T-cell (primary cell): ENCODE data around the gene ZNF202. TPM values are rescaled to one million over a fixed set of nuclear protein-coding genes. Genes with fewer than 3 reads are reported as not detected.
"Not testable (repeated sequence)": the region's sequence is repeated elsewhere in the genome, so short reads cannot be mapped to it uniquely, and the experiment has no call there.

Experiments
- ATAC-seq, 4 experiments: fragments of 200-7000 bp in 3 of 4; fragments of 150-1000 bp in 1 of 4; cut with Tn5 transposase; replicated peaks in 1 of 4; 1 replicate in 3 of 4; 2 replicates in 1 of 4; pipeline ENCODE4 v1.10.0; 2021; ENCODE audit warnings: moderate library complexity in 3 of 4, mild to moderate bottlenecking in 2 of 4, moderate number of reproducible peaks in 1 of 4
- CTCF ChIA-PET, 2 donors: fragments of 300-600 bp; sonication (Branson Sonifier 250); formaldehyde crosslinking; loops; one replicate each; lab custom pipeline; 2022; ENCODE audit warnings: antibody characterized with exemption in 2 of 2; lab: Charles Lee
- POLR2A ChIA-PET, 2 donors: fragments of 300-600 bp; sonication (Branson Sonifier 250); formaldehyde crosslinking; loops; one replicate each; lab custom pipeline; 2022; ENCODE audit warnings: antibody characterized with exemption in 2 of 2; lab: Charles Lee
- DNase-seq, 35 experiments: peaks; one replicate each; pipeline versions ENCODE4 v3.0.0 to v3.0.0-alpha.2; 2013 to 2023
- H3K27ac ChIP-seq: one replicate; pipeline ENCODE4 v1.5.1; 2013; ENCODE audit warnings: low read length
- H3K27me3 ChIP-seq, 2 experiments: replicated peaks in 1 of 2; 1 replicate in 1 of 2; 2 replicates in 1 of 2; pipeline versions ENCODE4 v1.6.1 to v1.7.0; 2013; ENCODE audit warnings: low read length in 1 of 2, mixed read lengths in 1 of 2; ENCODE audit not compliant: control insufficient read depth in 2 of 2, insufficient read depth in 2 of 2; ENCODE audit errors: extremely low read depth in 1 of 2
- H3K36me3 ChIP-seq, 2 donors: 1 replicate in 1 of 2; 2 replicates in 1 of 2; pipeline versions ENCODE4 v1.6.1 to v1.7.0; 2013; ENCODE audit warnings: low read length in 1 of 2; ENCODE audit not compliant: control insufficient read depth in 2 of 2, insufficient read depth in 1 of 2; ENCODE audit errors: extremely low read depth in 1 of 2
- H3K4me1 ChIP-seq, 2 experiments: 1 replicate in 1 of 2; 2 replicates in 1 of 2; pipeline versions ENCODE4 v1.6.1 to v1.7.0; 2013; ENCODE audit warnings: low read length in 2 of 2, mixed read lengths in 1 of 2; ENCODE audit not compliant: insufficient read depth in 2 of 2, control insufficient read depth in 1 of 2; ENCODE audit errors: extremely low read depth in 1 of 2
- H3K4me3 ChIP-seq, 2 donors: 1 replicate in 1 of 2; 2 replicates in 1 of 2; pipeline versions ENCODE4 v1.5.1 to v1.7.0; 2013; ENCODE audit warnings: mild to moderate bottlenecking in 2 of 2, low read length in 1 of 2, moderate library complexity in 1 of 2; ENCODE audit not compliant: control insufficient read depth in 1 of 2; ENCODE audit errors: extremely low read depth in 1 of 2
- H3K9me3 ChIP-seq: 2 replicates; pipeline ENCODE4 v1.7.0; 2013
- H3K27ac Mint-ChIP-seq, 2 donors: one replicate each; pipeline ENCODE4 v1.8.0; 2020 to 2021; ENCODE audit warnings: mild to moderate bottlenecking in 2 of 2, mixed read lengths in 2 of 2
- H3K27me3 Mint-ChIP-seq, 2 donors: one replicate each; pipeline ENCODE4 v1.8.0; 2021 to 2022; ENCODE audit warnings: mixed read lengths in 2 of 2
- H3K36me3 Mint-ChIP-seq: one replicate; pipeline ENCODE4 v1.8.0; 2021; ENCODE audit warnings: mixed read lengths
- H3K4me1 Mint-ChIP-seq, 3 donors: one replicate each; pipeline ENCODE4 v1.8.0; 2020 to 2022; ENCODE audit warnings: mixed read lengths in 3 of 3, mild to moderate bottlenecking in 1 of 3
- H3K4me3 Mint-ChIP-seq, 3 donors: one replicate each; pipeline ENCODE4 v1.8.0; 2020 to 2022; ENCODE audit warnings: mild to moderate bottlenecking in 3 of 3, mixed read lengths in 3 of 3, moderate library complexity in 3 of 3
- H3K9me3 Mint-ChIP-seq, 3 donors: one replicate each; pipeline ENCODE4 v1.8.0; 2020 to 2022; ENCODE audit warnings: mixed read lengths in 3 of 3
- WGBS: methylation state at CpG from one replicate; pipeline ENCODE4 v1.1.5; 2013; ENCODE audit warnings: missing lambda C conversion rate; ENCODE audit not compliant: insufficient coverage; 5-methylcytosine and 5-hydroxymethylcytosine counted together
- total RNA-seq, 35 experiments: library from RNA in 6 of 35; stranded (reverse) in 6 of 35; fragments of 120-200 nt in 1 of 35; gene quantifications; one replicate each; pipeline versions ENCODE4 v1.2.1 to v1.2.4 and lab custom pipeline; 2013 to 2026

ZNF202 gene
- total RNA-seq, 5 donors from 2014 or later (not counting 1 experiment from before 2014, with no cell fraction given) = 9.5 to 22.6 (median 21.7) TPM

GRCh38 chr11:123729602-123730001, 11.9 kb downstream of the ZNF202 start:
- ATAC-seq (no peak), DNase-seq (no peak)
- Histone ChIP-seq H3K36me3 (peaks cover 25 to 64% of the 10 kb centered on the region in 2 donors), H3K27ac (no peak overlapping the region), H3K4me1 (no peaks in the 10 kb centered on the region), H3K9me3 (peaks cover 4% of the 10 kb centered on the region), H3K27me3 (no peaks in the 10 kb centered on the region), H3K4me3 (no peak overlapping the region)
- no peaks in the 10 kb centered on the region for H3K27me3 Mint-ChIP-seq
- WGBS = 97% methylated on average over 5 of the region's 8 CpGs
- H3K4me3 Mint-ChIP-seq = no peak overlapping the region
- no peak overlapping the region for H3K27ac Mint-ChIP-seq
- H3K36me3 Mint-ChIP-seq = peaks cover 60% of the 10 kb centered on the region
- peaks cover 6 to 17% (median 14%) of the 10 kb centered on the region in 3 donors for H3K9me3 Mint-ChIP-seq
- H3K4me1 Mint-ChIP-seq = no peaks in the 10 kb centered on the region
- POLR2A ChIA-PET = no interaction called here
- CTCF ChIA-PET = no interaction called here

GRCh38 chr11:123725995-123726655, 15.3 kb downstream of the ZNF202 start:
- H3K27ac ChIP-seq = no peak overlapping the region
- no peaks in the 10 kb centered on the region for H3K4me1 ChIP-seq
- ATAC-seq (no peak), DNase-seq (no peak)
- H3K9me3 ChIP-seq = peaks cover 4% of the 10 kb centered on the region
- no peak overlapping the region for H3K4me3 ChIP-seq
- no peaks in the 10 kb centered on the region for H3K27me3 ChIP-seq
- 98% methylated on average over 9 of the region's 23 CpGs for WGBS
- H3K27me3 Mint-ChIP-seq = no peaks in the 10 kb centered on the region
- H3K4me3 Mint-ChIP-seq = no peak overlapping the region
- no peaks in the 10 kb centered on the region for H3K4me1 Mint-ChIP-seq
- H3K36me3 Mint-ChIP-seq = peaks cover 66% of the 10 kb centered on the region
- H3K9me3 Mint-ChIP-seq = peaks cover 6 to 25% (median 17%) of the 10 kb centered on the region in 3 donors
- POLR2A ChIA-PET = no interaction called here
- peaks cover 25 to 67% of the 10 kb centered on the region in 2 donors for H3K36me3 ChIP-seq
- H3K27ac Mint-ChIP-seq = no peak overlapping the region
- CTCF ChIA-PET = no interaction called here

- Histone ChIP-seq H3K36me3 (peaks cover 0 to 6% of the 10 kb centered on the region in 2 donors), H3K4me1 (no peaks in the 10 kb centered on the region), H3K27me3 (no peaks in the 10 kb centered on the region), H3K27ac (no peak overlapping the region), H3K9me3 (no peaks in the 10 kb centered on the region), H3K4me3 (no peak overlapping the region)
- H3K4me3 Mint-ChIP-seq = no peak overlapping the region
- no peaks in the 10 kb centered on the region for H3K4me1 Mint-ChIP-seq
- peaks cover 13% of the 10 kb centered on the region for H3K36me3 Mint-ChIP-seq
- ATAC-seq (no peak), DNase-seq (no peak)
- no peak overlapping the region for H3K27ac Mint-ChIP-seq
- CTCF ChIA-PET = interaction anchor here (0.6 to 1.7 kb wide), 5 partner anchors 8 to 364 kb away, joined by 4 to 6 read pairs (median 5); no protein-coding TSS in a partner anchor
- H3K9me3 Mint-ChIP-seq = peaks cover 0 to 10% (median 0%) of the 10 kb centered on the region in 3 donors
- peaks cover 11 to 27% of the 10 kb centered on the region in 2 donors for H3K27me3 Mint-ChIP-seq
- POLR2A ChIA-PET = no interaction called here
- no CpG with 5 or more reads among the region's 1 CpG for WGBS
These were observed 22.0 kb downstream of the ZNF202 start for GRCh38 chr11:123719452-123719851.

- H3K27ac ChIP-seq = no peak overlapping the region
- Mint-ChIP-seq H3K36me3 (peaks cover 6% of the 10 kb centered on the region), H3K4me1 (no peaks in the 10 kb centered on the region), H3K4me3 (no peak overlapping the region), H3K27me3 (peaks cover 15 to 32% of the 10 kb centered on the region in 2 donors), H3K27ac (no peak overlapping the region), H3K9me3 (peaks cover 0 to 6% (median 0%) of the 10 kb centered on the region in 3 donors)
- ChIA-PET POLR2A (no interaction called here), CTCF (interaction anchor here in 1 of 2 donors (1.6 kb wide), 1 partner anchor 11 kb away, joined by 4 read pairs; no protein-coding TSS in a partner anchor)
- H3K9me3 ChIP-seq = no peaks in the 10 kb centered on the region
- H3K4me3 ChIP-seq = no peak overlapping the region
- H3K36me3 ChIP-seq = no peaks in the 10 kb centered on the region
- no peaks in the 10 kb centered on the region for H3K4me1 ChIP-seq
- H3K27me3 ChIP-seq = no peaks in the 10 kb centered on the region
- no CpG with 5 or more reads among the region's 4 CpGs for WGBS
- DNase-seq = no peak
- no peak for ATAC-seq
These were observed 23.0 kb downstream of the ZNF202 start for GRCh38 chr11:123718469-123718868.

- peaks cover 0 to 2% (median 0%) of the 10 kb centered on the region in 3 donors for H3K9me3 Mint-ChIP-seq
- Histone ChIP-seq H3K4me3 (no peak overlapping the region), H3K4me1 (no peaks in the 10 kb centered on the region), H3K9me3 (no peaks in the 10 kb centered on the region), H3K27me3 (no peaks in the 10 kb centered on the region), H3K27ac (no peak overlapping the region), H3K36me3 (no peaks in the 10 kb centered on the region)
- no peaks in the 10 kb centered on the region for H3K4me1 Mint-ChIP-seq
- H3K4me3 Mint-ChIP-seq = no peak overlapping the region
- no peak overlapping the region for H3K27ac Mint-ChIP-seq
- peaks cover 15 to 33% of the 10 kb centered on the region in 2 donors for H3K27me3 Mint-ChIP-seq
- no CpG with 5 or more reads among the region's 2 CpGs for WGBS
- ChIA-PET POLR2A (no interaction called here), CTCF (no interaction called here)
- H3K36me3 Mint-ChIP-seq = peaks cover 2% of the 10 kb centered on the region
- ATAC-seq = no peak
- DNase-seq = no peak
These were observed 23.4 kb downstream of the ZNF202 start for GRCh38 chr11:123718063-123718462.

GRCh38 chr11:123712627-123713026, 28.8 kb downstream of the ZNF202 start:
- H3K9me3 ChIP-seq, H3K36me3 Mint-ChIP-seq, H3K27ac Mint-ChIP-seq, H3K9me3 Mint-ChIP-seq, H3K4me3 ChIP-seq, H3K4me3 Mint-ChIP-seq, ATAC-seq, H3K36me3 ChIP-seq, H3K27ac ChIP-seq, H3K4me1 ChIP-seq, H3K4me1 Mint-ChIP-seq, DNase-seq, H3K27me3 ChIP-seq, POLR2A ChIA-PET: not testable (repeated sequence)
- CTCF ChIA-PET = interaction anchor here in 1 of 2 donors (0.6 to 2.8 kb wide), 5 partner anchors 21 to 137 kb away, joined by 3 to 19 read pairs (median 5); no protein-coding TSS in a partner anchor
- WGBS = no CpG with 5 or more reads among the region's 3 CpGs
- peaks cover 26 to 40% of the 10 kb centered on the region in 2 donors for H3K27me3 Mint-ChIP-seq
